Stimulated activated effector memory CD8-positive, alpha-beta T cell treated with anti-CD3 and anti-CD28 coated beads, Interleukin-12 subunit alpha, Interleukin-12 subunit beta, amount 100 ng/mL, for 72 hours (primary cell): Measurements from ENCODE around the gene RAPGEF6.
"Not testable (repeated sequence)": the region's sequence is repeated elsewhere in the genome, so short reads cannot be mapped to it uniquely, and the experiment has no call there.

Experiments
- ATAC-seq: fragments of 150-1000 bp; cut with Tn5 transposase; 2 replicates; pipeline ENCODE4 v1.10.0; 2021
- DNase-seq, 2 donors: peaks; one replicate each; pipeline ENCODE4 v3.0.0; 2021 to 2022; ENCODE audit warnings: low spot score in 2 of 2
- H3K27ac Mint-ChIP-seq: one replicate; pipeline ENCODE4 v1.8.0; 2022; ENCODE audit warnings: mild to moderate bottlenecking, mixed read lengths
- H3K36me3 Mint-ChIP-seq: one replicate; pipeline ENCODE4 v1.8.0; 2022; ENCODE audit warnings: mild to moderate bottlenecking, mixed read lengths
- H3K4me1 Mint-ChIP-seq: one replicate; pipeline ENCODE4 v1.8.0; 2022; ENCODE audit warnings: mixed read lengths
- H3K4me3 Mint-ChIP-seq: one replicate; pipeline ENCODE4 v1.8.0; 2022; ENCODE audit warnings: mild to moderate bottlenecking, mixed read lengths
- H3K9me3 Mint-ChIP-seq: one replicate; pipeline ENCODE4 v1.8.0; 2022; ENCODE audit warnings: mixed read lengths

The RAPGEF6 gene

DNA sequence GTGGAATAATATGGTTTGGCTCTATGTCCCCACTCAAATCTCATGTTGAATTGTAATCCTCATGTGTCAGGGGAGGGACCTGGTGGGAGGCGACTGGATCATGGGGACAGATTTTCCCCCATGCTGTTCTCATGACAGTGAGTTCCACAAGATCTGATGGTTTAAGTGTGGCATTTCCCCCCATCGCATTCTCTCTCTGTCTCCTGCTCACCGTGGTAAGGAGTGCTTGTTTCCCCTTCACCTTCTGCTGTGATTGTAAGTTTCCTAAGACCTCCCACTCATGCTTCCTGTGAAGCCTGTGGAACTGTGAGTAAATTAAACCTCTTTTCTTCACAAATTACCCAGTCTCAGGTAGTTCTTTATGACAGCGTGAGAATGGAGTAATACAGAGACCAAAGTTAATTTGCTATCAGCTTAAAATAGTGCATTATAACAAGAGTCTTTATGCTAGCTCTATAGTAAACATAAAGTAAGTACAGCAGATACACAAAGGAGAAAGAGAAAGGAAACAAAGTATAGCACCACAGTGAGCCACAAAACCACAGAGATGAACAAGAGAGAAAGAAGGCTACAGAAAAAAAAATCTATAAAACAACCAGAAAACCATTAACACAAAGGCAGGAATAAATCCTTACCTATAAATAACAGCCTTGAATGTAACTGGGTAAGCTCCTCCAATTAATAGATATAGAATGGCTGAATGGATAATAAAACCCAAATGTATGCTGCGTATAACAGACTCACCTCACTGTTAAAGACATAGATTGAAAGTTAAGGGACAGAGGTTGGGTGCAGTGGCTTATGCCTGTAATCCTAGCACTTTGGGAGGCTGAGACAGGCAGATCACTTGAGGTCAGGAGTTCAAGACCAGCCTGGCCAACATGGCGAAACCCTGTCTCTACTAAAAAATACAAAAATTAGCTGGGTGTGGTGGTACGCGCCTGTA lies 39.7 kb downstream of the RAPGEF6 start:
- H3K36me3 Mint-ChIP-seq = peaks cover 29% of the 10 kb centered on the region
- H3K4me3 Mint-ChIP-seq = peak overlapping the region; percentile 34
- H3K4me1 Mint-ChIP-seq = peaks cover 55% of the 10 kb centered on the region
- no peaks in the 10 kb centered on the region for H3K9me3 Mint-ChIP-seq
- ATAC-seq = peak; percentile 87
- peak in 1 of 2 donors; percentile 54 for DNase-seq
- peak overlapping the region; percentile 15 for H3K27ac Mint-ChIP-seq

DNA sequence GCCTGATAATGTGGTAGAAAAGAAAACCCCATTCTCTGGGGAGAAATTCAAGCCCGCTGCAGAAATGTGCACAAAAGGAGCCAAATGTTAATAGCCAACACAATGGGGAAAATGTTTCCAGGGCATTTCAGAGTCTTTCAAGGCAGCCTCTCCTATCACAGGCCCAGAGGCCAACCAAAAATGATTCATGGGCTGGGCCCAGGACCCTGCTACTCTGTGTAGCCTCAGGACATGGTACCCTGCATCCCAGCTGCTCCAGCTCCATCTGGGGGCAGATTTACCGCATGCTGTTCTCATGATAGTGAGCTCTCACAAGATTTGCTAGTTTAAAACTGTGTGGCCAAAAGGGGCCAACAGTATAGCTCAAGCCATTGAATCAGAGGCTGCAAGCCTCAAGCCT lies 41.1 kb downstream of the RAPGEF6 start:
- DNase-seq = peak in 1 of 2 donors; percentile 17
- H3K27ac Mint-ChIP-seq = peak overlapping the region; percentile 15
- no peaks in the 10 kb centered on the region for H3K9me3 Mint-ChIP-seq
- no peak overlapping the region for H3K4me3 Mint-ChIP-seq
- H3K4me1 Mint-ChIP-seq = peaks cover 49% of the 10 kb centered on the region
- ATAC-seq = no peak
- peaks cover 15% of the 10 kb centered on the region for H3K36me3 Mint-ChIP-seq

DNA sequence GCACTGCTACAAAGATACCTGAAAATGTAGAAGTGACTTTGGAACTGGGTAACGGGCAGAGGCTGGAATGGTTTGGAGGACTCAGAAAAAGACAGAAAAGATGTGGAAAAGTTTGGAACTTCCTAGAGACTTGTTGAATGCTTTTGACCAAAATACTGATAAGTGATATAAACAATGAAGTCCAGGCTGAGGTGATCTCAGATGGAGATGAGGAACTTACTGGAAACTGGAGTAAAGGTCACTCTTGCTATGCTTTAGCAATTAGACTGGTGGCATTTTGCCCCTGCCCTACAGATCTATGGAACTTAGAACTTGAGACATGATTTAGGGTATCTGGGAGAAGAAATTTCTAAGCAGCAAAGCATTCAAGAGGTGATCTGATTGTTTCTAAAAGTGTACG lies 41.6 kb downstream of the RAPGEF6 start:
- not testable (repeated sequence) for ATAC-seq, H3K27ac Mint-ChIP-seq, H3K9me3 Mint-ChIP-seq, DNase-seq, H3K4me3 Mint-ChIP-seq
- peaks cover 44% of the 10 kb centered on the region for H3K4me1 Mint-ChIP-seq
- peaks cover 17% of the 10 kb centered on the region for H3K36me3 Mint-ChIP-seq

DNA sequence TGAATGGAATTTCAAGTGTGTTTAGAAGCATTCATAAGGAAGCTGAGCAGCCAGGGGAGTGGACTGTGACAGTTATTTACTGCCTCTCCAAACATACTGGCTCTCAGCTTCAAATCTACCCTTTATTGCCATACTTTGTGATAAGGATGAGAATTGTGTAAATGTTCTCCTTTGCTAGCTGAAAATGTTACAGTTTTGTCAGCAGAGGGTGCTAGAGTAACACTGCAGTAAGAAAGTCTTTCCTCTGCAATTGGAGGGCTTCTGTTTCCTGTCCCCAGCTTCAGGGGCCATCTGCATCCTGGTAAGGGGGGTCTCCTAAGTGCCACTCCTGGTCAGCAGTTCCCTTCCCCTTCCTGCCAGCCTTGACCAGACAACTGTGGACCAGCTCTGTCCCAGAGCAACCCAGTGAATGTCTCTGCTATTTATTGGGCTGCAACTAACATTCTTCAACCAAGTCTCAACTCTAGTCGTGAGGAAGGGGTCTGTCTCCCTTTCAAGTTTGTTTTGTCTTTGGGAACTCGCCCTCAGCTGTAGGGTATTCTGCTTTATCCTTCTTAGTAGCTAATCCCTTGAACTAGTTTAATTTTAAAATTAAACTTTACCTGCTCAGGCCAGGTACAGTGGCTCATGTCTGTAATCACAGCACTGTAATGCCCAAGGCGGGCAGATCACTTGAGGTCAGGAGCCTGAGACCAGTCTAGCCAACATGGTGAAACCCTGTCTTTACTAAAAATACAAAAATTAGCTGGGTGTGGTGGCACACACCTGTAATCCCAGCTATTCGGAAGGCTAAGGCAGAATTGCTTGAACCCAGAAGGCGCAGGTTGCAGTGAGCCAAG lies 45.3 kb downstream of the RAPGEF6 start:
- H3K4me1 Mint-ChIP-seq = peaks cover 24% of the 10 kb centered on the region
- H3K27ac Mint-ChIP-seq = no peak overlapping the region
- DNase-seq = peak in 1 of 2 donors; percentile 54
- peaks cover 25% of the 10 kb centered on the region for H3K36me3 Mint-ChIP-seq
- no peaks in the 10 kb centered on the region for H3K9me3 Mint-ChIP-seq
- no peak overlapping the region for H3K4me3 Mint-ChIP-seq
- ATAC-seq = peak; percentile 53

DNA sequence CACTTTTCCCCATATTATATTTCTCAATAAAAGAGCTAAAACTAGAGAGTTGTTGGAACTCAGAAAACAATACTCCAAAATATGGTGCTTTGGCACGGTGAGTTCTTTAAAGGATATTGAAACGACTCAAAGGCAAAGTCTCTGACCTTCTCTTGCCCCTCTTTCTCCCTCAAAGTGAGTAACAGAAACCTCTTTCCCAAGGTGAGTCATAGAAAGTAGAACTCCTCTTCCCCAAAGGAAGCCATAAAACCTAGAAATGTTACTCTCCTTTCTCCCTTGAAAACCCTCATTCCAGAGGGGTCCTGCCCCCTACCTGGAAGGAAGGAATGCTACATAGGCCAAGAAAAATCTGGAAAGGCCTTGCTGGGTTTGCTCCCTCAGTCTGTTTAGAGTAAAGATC lies 47.5 kb downstream of the RAPGEF6 start:
- Mint-ChIP-seq H3K36me3 (peaks cover 25% of the 10 kb centered on the region), H3K9me3 (no peaks in the 10 kb centered on the region), H3K27ac (no peak overlapping the region), H3K4me3 (no peak overlapping the region), H3K4me1 (peaks cover 28% of the 10 kb centered on the region)
- no peak for ATAC-seq
- DNase-seq = no peak

DNA sequence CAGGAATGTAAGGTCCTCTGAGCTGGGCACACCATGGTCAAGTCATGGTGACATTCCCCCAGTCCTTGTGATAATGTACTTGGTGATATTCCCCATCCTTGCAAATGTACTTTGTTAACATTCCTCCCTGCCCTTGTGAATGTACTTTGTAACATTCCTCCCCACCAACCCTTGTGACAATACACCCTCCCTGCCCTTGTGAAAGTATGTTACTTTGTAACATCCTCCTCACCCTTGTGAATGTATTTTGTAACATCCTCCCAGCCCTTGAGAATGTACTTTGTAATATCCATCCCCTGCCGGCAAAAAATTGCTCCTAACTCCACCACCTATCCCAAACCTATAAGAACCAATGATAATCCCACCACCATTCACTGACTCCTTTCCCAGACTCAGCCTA lies 53.3 kb downstream of the RAPGEF6 start:
- no peaks in the 10 kb centered on the region for H3K9me3 Mint-ChIP-seq
- ATAC-seq (no peak), DNase-seq (no peak)
- H3K36me3 Mint-ChIP-seq = peaks cover 26% of the 10 kb centered on the region
- H3K4me1 Mint-ChIP-seq = peaks cover 55% of the 10 kb centered on the region
- no peak overlapping the region for H3K27ac Mint-ChIP-seq
- H3K4me3 Mint-ChIP-seq = no peak overlapping the region

DNA sequence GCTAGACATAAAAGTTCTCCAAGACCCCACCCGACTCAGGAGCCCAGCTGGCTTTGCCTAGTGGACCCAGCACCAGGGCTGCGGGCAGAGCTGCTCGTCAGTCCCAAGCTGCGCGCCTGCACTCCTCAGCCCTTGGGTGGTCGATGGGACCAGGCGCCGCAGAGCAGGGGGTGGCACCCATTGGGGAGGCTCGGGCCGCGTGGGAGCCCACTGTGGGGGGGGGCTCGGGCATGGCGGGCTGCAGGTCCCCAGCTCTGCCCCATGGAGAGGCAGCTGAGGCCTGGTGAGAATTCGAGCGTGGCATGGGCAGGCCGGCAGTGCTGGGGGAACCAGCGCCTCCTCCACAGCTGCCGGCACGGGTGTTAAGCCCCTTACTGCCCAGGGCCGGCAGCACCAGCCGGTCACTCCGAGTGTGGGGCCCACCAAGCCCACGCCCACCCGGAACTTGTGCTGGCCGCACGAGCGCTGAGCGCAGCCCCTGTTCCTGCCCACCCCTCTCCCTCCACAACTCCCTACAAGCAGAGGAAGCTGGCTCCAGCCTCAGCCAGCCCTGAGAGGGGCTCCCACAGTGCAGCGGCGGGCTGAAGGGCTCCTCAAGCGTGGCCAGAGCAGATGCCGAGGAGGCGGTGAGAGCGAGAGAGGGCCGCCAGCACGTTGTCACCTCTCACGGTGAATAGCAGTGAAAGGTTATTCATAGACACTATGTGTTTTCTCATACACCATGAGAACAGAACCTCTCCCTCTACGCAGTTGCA lies 54.9 kb downstream of the RAPGEF6 start:
- Mint-ChIP-seq H3K36me3 (peaks cover 23% of the 10 kb centered on the region), H3K4me3 (no peak overlapping the region), H3K4me1 (peaks cover 49% of the 10 kb centered on the region), H3K9me3 (no peaks in the 10 kb centered on the region), H3K27ac (no peak overlapping the region)
- DNase-seq (no peak), ATAC-seq (no peak)

DNA sequence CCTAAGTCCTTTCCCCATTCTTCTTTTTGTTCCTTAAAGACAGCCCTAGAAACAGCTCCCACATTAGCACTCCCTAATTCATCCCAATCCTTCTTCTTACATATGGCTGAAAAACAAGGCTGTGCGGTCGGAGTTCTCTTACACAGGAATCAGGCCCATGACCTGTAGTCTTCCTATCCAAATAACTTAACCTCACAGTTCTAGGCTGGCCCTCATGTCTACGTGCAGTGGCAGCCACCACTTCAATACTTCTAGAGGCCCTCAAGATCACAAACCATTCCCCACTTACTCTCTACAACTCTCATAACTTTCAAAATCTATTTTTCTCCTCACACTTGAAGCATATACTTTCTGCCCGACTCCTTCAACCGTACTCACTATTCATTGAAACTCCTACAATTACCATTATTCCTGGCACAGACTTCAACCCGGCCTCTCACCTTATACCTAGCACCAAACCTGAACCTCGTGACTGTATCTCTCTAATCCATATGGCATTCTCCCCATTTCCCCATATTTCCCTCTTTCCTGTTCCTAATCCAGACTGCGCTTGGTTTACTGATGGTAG lies 59.3 kb downstream of the RAPGEF6 start:
- H3K4me3 Mint-ChIP-seq = no peak overlapping the region

DNA sequence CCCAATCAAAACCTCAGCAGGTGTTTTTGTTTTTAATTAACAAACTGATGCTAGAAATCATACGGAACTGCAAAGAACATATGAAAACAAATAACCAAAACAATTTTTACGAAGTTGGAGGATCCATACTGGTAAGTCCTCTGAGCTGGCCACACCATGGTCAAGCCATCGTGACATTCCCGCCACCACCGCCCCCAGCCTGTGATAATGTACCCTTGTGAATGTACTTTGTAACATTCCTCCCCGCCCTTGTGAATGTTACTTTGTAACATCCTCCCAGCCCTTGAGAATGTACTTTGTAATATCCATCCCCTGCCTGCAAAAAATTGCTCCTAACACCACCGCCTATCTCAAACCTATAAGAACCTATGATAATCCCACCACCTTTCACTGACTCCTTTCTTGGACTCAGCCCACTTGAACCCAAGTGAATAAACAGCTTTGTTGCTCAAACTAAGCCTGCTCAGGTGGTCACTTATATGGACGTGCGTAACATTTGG lies 63.3 kb downstream of the RAPGEF6 start:
- Mint-ChIP-seq H3K27ac (no peak overlapping the region), H3K4me1 (peaks cover 41% of the 10 kb centered on the region), H3K36me3 (peaks cover 9% of the 10 kb centered on the region), H3K4me3 (no peak overlapping the region), H3K9me3 (peaks cover 5% of the 10 kb centered on the region)
- DNase-seq (no peak), ATAC-seq (no peak)

More for the DNA sequence above, 59.3 kb downstream of the RAPGEF6 start:
- H3K36me3 Mint-ChIP-seq = peaks cover 13% of the 10 kb centered on the region
- no peak overlapping the region for H3K27ac Mint-ChIP-seq
- DNase-seq (no peak), ATAC-seq (no peak)
- peaks cover 5% of the 10 kb centered on the region for H3K9me3 Mint-ChIP-seq
- peaks cover 36% of the 10 kb centered on the region for H3K4me1 Mint-ChIP-seq

DNA sequence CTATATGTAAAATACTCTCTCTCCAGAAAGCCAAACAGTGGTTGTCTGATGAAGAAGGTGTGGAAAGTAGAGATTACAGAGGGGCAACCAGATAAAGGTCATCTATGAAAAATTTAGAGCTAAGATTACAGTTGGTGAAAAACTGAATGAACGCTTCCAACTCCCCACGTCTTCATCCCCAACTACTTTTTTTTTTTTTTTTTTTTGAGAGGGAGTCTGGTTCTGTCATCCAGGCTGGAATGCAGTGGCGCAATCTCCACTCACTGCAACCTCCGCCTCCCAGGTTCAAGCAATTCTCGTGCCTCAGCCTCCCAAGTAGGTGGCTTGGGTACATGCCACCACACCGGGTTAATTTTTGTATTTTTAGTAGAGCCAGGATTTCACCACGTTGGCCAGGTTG lies 64.3 kb downstream of the RAPGEF6 start:
- Mint-ChIP-seq H3K9me3 (peaks cover 5% of the 10 kb centered on the region), H3K27ac (no peak overlapping the region), H3K4me3 (no peak overlapping the region), H3K4me1 (peaks cover 41% of the 10 kb centered on the region), H3K36me3 (peaks cover 9% of the 10 kb centered on the region)
- DNase-seq = no peak
- no peak for ATAC-seq

DNA sequence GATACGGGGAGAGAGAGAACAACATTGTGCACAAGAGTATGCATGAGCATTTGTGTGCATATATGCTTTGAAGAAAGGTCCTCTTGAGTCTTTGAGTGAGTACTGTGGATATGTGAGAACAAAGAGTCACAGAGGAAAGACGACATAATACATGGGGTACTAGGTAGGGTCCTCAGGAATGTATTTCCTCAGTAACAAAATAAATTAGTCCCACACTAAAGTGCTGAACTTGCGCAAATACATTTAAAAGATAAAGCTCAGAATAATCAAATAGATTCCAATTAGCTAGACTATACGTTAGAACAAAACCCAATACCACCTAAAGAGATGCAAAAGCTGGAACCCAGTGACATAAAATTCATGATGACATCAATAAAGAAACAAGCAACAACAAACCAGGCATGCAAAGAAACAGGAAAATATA lies 70.8 kb downstream of the RAPGEF6 start:
- Mint-ChIP-seq H3K9me3 (no peaks in the 10 kb centered on the region), H3K4me3 (no peak overlapping the region), H3K36me3 (peaks cover 38% of the 10 kb centered on the region), H3K27ac (no peak overlapping the region), H3K4me1 (peaks cover 37% of the 10 kb centered on the region)
- ATAC-seq = no peak
- DNase-seq = no peak

DNA sequence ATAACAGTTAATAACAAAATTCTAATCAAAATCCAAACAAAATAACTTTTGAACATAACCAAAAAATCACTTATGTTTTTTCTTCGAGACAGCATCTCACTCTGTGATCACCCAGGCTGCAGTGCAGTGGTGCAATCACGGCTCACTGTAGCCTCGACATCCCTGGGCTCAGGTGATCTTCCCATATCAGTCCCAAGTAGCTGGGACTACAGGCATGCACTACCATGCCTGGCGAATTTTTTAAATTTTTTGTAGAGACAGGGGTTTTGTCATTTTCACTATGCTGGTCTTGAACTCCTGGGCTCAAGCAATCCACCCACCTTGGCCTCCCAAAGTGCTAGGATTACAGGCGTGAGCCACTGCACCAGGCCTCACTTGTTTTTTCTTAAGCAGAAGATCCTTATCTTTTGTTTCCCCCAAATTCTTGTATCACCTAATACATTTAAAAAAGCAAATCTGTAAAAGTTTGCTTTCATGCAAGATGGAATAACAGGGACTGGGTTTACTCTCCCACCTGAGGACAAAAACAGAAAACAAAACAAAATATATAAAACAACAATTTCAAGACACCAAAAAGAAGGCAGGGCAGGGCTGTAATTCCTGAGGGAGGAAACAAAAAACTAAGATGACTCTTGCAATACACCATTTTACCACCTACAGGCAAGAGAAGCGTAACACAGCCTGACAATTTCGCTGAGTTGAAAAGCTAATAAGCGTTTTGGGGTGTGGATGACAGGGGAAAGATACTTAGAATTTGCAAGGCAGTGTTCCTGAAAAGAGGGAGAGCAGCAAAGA lies 71.4 kb downstream of the RAPGEF6 start:
- Mint-ChIP-seq H3K27ac (no peak overlapping the region), H3K4me3 (no peak overlapping the region), H3K9me3 (no peaks in the 10 kb centered on the region), H3K4me1 (peaks cover 31% of the 10 kb centered on the region), H3K36me3 (peaks cover 44% of the 10 kb centered on the region)
- no peak for DNase-seq
- no peak for ATAC-seq

DNA sequence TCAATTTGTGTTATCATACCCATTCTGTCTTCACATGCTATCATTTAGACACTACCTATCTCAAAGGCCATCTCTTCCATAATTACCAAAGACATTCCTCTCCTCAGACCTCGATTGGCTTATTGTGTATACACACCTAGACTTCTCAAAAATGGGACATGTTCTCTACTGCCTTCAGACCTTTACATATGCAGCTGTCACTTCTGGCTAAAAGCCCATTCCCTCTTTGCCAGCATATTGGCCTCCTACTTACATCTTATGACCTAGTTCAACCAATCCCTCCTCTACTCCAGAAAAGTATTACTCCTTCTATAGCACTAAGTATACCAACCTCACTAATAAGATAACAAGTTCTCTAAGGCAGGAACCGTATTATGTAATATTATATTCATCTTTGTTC lies 84.4 kb downstream of the RAPGEF6 start:
- Mint-ChIP-seq H3K4me3 (no peak overlapping the region), H3K4me1 (peaks cover 43% of the 10 kb centered on the region), H3K9me3 (no peaks in the 10 kb centered on the region), H3K27ac (no peak overlapping the region), H3K36me3 (peaks cover 42% of the 10 kb centered on the region)
- no peak for ATAC-seq
- no peak for DNase-seq

DNA sequence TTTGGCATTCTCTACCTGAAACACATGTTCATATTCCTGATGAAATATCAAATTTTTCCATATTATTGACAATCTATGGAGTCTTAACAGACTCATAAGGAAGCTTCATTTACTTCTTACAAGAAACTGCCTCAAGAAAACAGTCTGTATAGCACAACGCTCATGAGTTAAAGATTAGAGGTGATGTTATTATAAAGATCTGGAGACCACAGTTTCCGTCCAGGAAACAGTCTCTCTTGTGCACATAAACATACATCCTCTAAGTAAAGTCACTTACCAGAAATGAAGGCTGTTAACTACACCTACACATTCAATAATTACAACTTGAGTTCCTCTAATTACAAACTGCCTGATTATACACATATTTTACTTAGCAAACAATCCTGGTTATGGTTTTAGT lies 86.9 kb downstream of the RAPGEF6 start:
- H3K4me1 Mint-ChIP-seq = peaks cover 48% of the 10 kb centered on the region
- H3K4me3 Mint-ChIP-seq = peak overlapping the region; percentile 70
- no peaks in the 10 kb centered on the region for H3K9me3 Mint-ChIP-seq
- ATAC-seq (peak; percentile 96), DNase-seq (no peak)
- H3K27ac Mint-ChIP-seq = peak overlapping the region; percentile 92
- H3K36me3 Mint-ChIP-seq = peaks cover 52% of the 10 kb centered on the region
